ENCODE measurements around the gene PPARG. TPM values are rescaled to one million over a fixed set of nuclear protein-coding genes. Genes with fewer than 3 reads are reported as not detected.

Gene PPARG
- total RNA-seq, 2 experiments from 2014 or later = 2.2 to 3.7 TPM

GRCh38 chr3:12286504-12286903, 2.4 kb upstream of the PPARG start:
- no peak for DNase-seq
- CTCF ChIA-PET = no interaction called here
- H3K27ac Mint-ChIP-seq = no peak overlapping the region
- H3K27me3 Mint-ChIP-seq = peaks cover 42% of the 10 kb centered on the region
- POLR2A ChIA-PET = no interaction called here
- no peaks in the 10 kb centered on the region for H3K36me3 Mint-ChIP-seq (ENCODE audit: low read depth)
- no peaks in the 10 kb centered on the region for H3K9me3 Mint-ChIP-seq
- H3K4me3 Mint-ChIP-seq = no peak overlapping the region
- H3K4me1 Mint-ChIP-seq = peaks cover 10% of the 10 kb centered on the region

- Mint-ChIP-seq H3K27ac (no peak overlapping the region), H3K27me3 (peaks cover 40% of the 10 kb centered on the region), H3K9me3 (no peaks in the 10 kb centered on the region), H3K4me1 (peaks cover 10% of the 10 kb centered on the region), H3K4me3 (peak overlapping the region; percentile 43), H3K36me3 (ENCODE audit: low read depth) (no peaks in the 10 kb centered on the region)
- POLR2A ChIA-PET = no interaction called here
- DNase-seq = no peak
- CTCF ChIA-PET = no interaction called here
These were observed 1.7 kb upstream of the PPARG start for GRCh38 chr3:12286927-12287726.

- Mint-ChIP-seq H3K27ac (no peak overlapping the region), H3K4me1 (peaks cover 10% of the 10 kb centered on the region), H3K36me3 (ENCODE audit: low read depth) (no peaks in the 10 kb centered on the region), H3K27me3 (peaks cover 39% of the 10 kb centered on the region), H3K9me3 (no peaks in the 10 kb centered on the region), H3K4me3 (peak overlapping the region; percentile 37)
- no peak for DNase-seq
- POLR2A ChIA-PET = no interaction called here
- CTCF ChIA-PET = no interaction called here
These were observed 1.1 kb upstream of the PPARG start for GRCh38 chr3:12287727-12288181.

GRCh38 chr3:12289524-12289923, 654 bp downstream of the PPARG start:
- Mint-ChIP-seq H3K27me3 (peaks cover 38% of the 10 kb centered on the region), H3K9me3 (no peaks in the 10 kb centered on the region), H3K4me1 (peaks cover 10% of the 10 kb centered on the region), H3K4me3 (no peak overlapping the region), H3K27ac (no peak overlapping the region), H3K36me3 (ENCODE audit: low read depth) (no peaks in the 10 kb centered on the region)
- DNase-seq = no peak
- POLR2A ChIA-PET = no interaction called here
- CTCF ChIA-PET = no interaction called here

- no peaks in the 10 kb centered on the region for H3K9me3 Mint-ChIP-seq
- H3K4me1 Mint-ChIP-seq = peaks cover 6% of the 10 kb centered on the region
- no peak overlapping the region for H3K4me3 Mint-ChIP-seq
- H3K27ac Mint-ChIP-seq = no peak overlapping the region
- H3K27me3 Mint-ChIP-seq = peaks cover 19% of the 10 kb centered on the region
- DNase-seq = no peak
- ChIA-PET CTCF (no interaction called here), POLR2A (no interaction called here)
- H3K36me3 Mint-ChIP-seq (ENCODE audit: low read depth) = no peaks in the 10 kb centered on the region
These were observed 3.9 kb downstream of the PPARG start for GRCh38 chr3:12292770-12293169.

- no peaks in the 10 kb centered on the region for H3K9me3 Mint-ChIP-seq
- DNase-seq = no peak
- H3K27ac Mint-ChIP-seq = no peak overlapping the region
- H3K27me3 Mint-ChIP-seq = peaks cover 10% of the 10 kb centered on the region
- no peaks in the 10 kb centered on the region for H3K36me3 Mint-ChIP-seq (ENCODE audit: low read depth)
- no peak overlapping the region for H3K4me3 Mint-ChIP-seq
- ChIA-PET POLR2A (no interaction called here), CTCF (no interaction called here)
- H3K4me1 Mint-ChIP-seq = no peaks in the 10 kb centered on the region
These were observed 6.2 kb downstream of the PPARG start for GRCh38 chr3:12294885-12295580.

- ChIA-PET CTCF (no interaction called here), POLR2A (no interaction called here)
- no peak for DNase-seq
- Mint-ChIP-seq H3K36me3 (ENCODE audit: low read depth) (no peaks in the 10 kb centered on the region), H3K9me3 (no peaks in the 10 kb centered on the region), H3K4me3 (no peak overlapping the region), H3K27me3 (peaks cover 11% of the 10 kb centered on the region), H3K27ac (no peak overlapping the region), H3K4me1 (no peaks in the 10 kb centered on the region)
These were observed 7.6 kb downstream of the PPARG start for GRCh38 chr3:12296511-12296910.

GRCh38 chr3:12299026-12299425, 10.2 kb downstream of the PPARG start:
- Mint-ChIP-seq H3K36me3 (ENCODE audit: low read depth) (no peaks in the 10 kb centered on the region), H3K4me1 (no peaks in the 10 kb centered on the region), H3K27ac (no peak overlapping the region), H3K9me3 (no peaks in the 10 kb centered on the region), H3K27me3 (peaks cover 15% of the 10 kb centered on the region), H3K4me3 (no peak overlapping the region)
- no peak for DNase-seq
- ChIA-PET POLR2A (no interaction called here), CTCF (no interaction called here)

GRCh38 chr3:12300137-12300536, 11.3 kb downstream of the PPARG start:
- ChIA-PET CTCF (no interaction called here), POLR2A (no interaction called here)
- Mint-ChIP-seq H3K36me3 (ENCODE audit: low read depth) (no peaks in the 10 kb centered on the region), H3K27me3 (peaks cover 21% of the 10 kb centered on the region), H3K9me3 (no peaks in the 10 kb centered on the region), H3K4me3 (no peak overlapping the region), H3K4me1 (no peaks in the 10 kb centered on the region), H3K27ac (no peak overlapping the region)
- no peak for DNase-seq

- H3K27me3 Mint-ChIP-seq = peaks cover 27% of the 10 kb centered on the region
- DNase-seq = no peak
- no peaks in the 10 kb centered on the region for H3K4me1 Mint-ChIP-seq
- no peaks in the 10 kb centered on the region for H3K36me3 Mint-ChIP-seq (ENCODE audit: low read depth)
- no peaks in the 10 kb centered on the region for H3K9me3 Mint-ChIP-seq
- H3K27ac Mint-ChIP-seq = no peak overlapping the region
- ChIA-PET CTCF (no interaction called here), POLR2A (no interaction called here)
- H3K4me3 Mint-ChIP-seq = no peak overlapping the region
These were observed 12.2 kb downstream of the PPARG start for GRCh38 chr3:12301031-12301430.

GRCh38 chr3:12301513-12301912, 12.6 kb downstream of the PPARG start:
- peaks cover 23% of the 10 kb centered on the region for H3K27me3 Mint-ChIP-seq

GRCh38 chr3:12302564-12302963, 13.7 kb downstream of the PPARG start:
- H3K4me1 Mint-ChIP-seq = no peaks in the 10 kb centered on the region
- H3K9me3 Mint-ChIP-seq = no peaks in the 10 kb centered on the region
- no peak overlapping the region for H3K4me3 Mint-ChIP-seq
- ChIA-PET CTCF (no interaction called here), POLR2A (no interaction called here)
- no peak for DNase-seq
- H3K36me3 Mint-ChIP-seq (ENCODE audit: low read depth) = no peaks in the 10 kb centered on the region
- H3K27ac Mint-ChIP-seq = no peak overlapping the region
- H3K27me3 Mint-ChIP-seq = peaks cover 24% of the 10 kb centered on the region

More at GRCh38 chr3:12301513-12301912, 12.6 kb downstream of the PPARG start:
- ChIA-PET CTCF (no interaction called here), POLR2A (no interaction called here)
- Mint-ChIP-seq H3K27ac (no peak overlapping the region), H3K36me3 (ENCODE audit: low read depth) (no peaks in the 10 kb centered on the region), H3K9me3 (no peaks in the 10 kb centered on the region), H3K4me3 (no peak overlapping the region), H3K4me1 (no peaks in the 10 kb centered on the region)
- DNase-seq = no peak

- Mint-ChIP-seq H3K4me1 (peaks cover under 1% of the 10 kb centered on the region), H3K9me3 (no peaks in the 10 kb centered on the region), H3K4me3 (no peak overlapping the region), H3K27ac (no peak overlapping the region), H3K36me3 (ENCODE audit: low read depth) (no peaks in the 10 kb centered on the region), H3K27me3 (peaks cover 26% of the 10 kb centered on the region)
- POLR2A ChIA-PET = no interaction called here
- no peak for DNase-seq
- CTCF ChIA-PET = no interaction called here
These were observed 14.7 kb downstream of the PPARG start for GRCh38 chr3:12303534-12303933.

GRCh38 chr3:12303993-12304392, 15.1 kb downstream of the PPARG start:
- POLR2A ChIA-PET = no interaction called here
- Mint-ChIP-seq H3K4me3 (no peak overlapping the region), H3K4me1 (peaks cover 3% of the 10 kb centered on the region), H3K9me3 (no peaks in the 10 kb centered on the region), H3K27ac (no peak overlapping the region), H3K36me3 (ENCODE audit: low read depth) (no peaks in the 10 kb centered on the region), H3K27me3 (peaks cover 26% of the 10 kb centered on the region)
- CTCF ChIA-PET = no interaction called here
- no peak for DNase-seq
